Measurements from ENCODE around the gene BBS12.

Gene BBS12

DNA sequence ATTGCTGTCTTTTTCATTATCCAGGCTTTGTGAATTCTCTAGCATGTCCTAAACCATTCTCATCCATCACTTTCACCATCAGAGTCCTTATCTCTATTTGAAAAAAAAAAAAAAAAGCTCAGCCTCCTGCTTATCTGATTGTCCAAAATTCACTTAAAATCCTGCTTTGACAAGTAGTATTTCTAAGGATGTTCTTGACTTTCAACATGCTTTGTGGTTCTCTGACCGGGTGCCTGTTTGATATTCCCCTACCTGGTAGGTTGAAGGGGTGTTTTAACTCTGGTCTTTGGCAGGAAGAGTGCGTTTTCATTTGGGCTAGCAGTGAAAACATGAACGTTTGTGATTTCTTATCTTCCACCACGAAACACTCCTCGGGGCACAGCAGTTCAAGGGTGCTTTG is 17.3 kb upstream of the BBS12 start:
- no peak for DNase-seq (ENCODE audit: low read depth)

DNA sequence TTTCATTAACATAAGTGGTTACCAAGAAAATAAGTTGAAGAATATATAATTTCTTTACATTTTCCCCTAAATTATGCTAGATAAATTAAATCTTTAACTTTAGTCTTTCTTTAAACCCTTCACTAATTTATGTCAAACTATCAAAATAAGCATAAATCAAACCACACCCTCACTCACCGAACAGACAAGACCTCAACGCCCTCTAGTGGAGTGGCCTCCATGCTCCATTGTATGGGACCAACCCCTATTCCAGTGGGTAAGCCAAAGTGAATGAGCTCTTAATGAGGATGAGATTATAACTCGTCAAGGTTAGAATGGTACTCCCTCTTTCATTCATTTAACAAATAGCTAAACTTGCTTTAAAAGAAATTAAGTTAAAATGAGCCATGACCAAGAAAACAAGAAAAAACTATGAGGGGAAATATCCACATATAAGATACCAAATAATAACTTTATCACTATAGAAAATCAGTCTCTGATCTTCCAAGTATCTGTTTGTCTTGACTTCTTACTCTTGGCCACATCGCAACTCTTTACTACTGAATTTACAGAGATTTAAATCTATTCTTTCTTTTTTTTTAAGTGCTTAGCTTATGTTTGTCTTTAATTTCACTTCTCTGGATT is 15.6 kb upstream of the BBS12 start:
- DNase-seq (ENCODE audit: low read depth) = peak; percentile 72

DNA sequence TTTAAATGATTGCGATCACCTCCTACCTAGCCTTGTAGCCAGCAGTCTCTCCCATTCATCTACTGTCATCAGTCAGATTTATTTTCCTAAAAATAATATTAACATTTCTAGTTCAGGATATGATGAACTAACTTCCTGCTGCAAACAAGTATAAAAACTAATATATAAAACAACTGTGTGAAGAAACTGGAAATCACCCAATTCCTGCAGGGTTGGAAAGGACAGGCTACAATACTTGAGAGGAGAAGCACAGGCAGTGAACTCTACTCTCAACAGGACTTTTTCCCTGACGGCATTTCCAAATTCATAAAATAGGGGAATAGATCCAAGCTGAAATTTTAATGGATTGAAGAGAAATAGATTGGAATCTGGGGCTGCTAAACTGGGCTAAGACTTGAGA is 14.2 kb upstream of the BBS12 start:
- no peak for DNase-seq (ENCODE audit: low read depth)

DNA sequence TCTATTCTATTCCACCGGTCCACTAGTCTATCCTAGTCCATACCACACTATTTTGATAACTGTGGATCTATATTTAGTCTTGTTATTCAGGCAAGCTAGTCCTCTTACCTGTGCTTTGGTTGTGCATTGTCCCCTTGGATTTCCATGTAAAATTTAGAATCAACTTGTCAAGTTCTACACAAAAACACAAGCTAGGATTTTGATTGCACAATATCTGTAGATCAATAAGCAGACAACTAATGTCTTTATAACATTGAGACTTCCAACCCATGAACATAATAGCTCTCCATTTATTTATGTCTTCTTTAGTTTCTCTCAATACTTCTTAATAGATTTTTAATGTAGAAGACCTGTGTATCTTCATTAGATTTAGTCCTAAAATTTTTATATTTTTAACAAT is 10.2 kb upstream of the BBS12 start:
- DNase-seq (ENCODE audit: low read depth) = no peak

DNA sequence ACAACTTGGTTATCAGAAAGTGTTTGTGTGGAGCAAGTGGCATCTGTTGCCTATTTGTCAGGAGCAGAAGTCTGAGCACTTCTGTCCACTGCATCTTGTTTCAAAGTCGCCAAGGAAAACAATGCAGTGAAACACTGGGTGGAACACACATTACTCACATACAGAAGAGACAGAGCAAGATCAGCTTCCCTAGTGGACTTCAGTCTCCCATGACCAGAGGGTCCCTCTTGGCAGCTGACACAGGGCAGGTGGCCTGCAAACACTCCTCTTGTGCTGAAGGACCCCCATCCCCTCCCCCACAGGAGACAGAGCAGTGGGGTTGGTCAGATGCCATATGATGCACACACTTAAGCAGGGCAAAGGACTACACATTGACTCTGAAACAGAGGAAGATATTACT is 3.6 kb upstream of the BBS12 start:
- DNase-seq (ENCODE audit: low read depth) = peak; percentile 37

DNA sequence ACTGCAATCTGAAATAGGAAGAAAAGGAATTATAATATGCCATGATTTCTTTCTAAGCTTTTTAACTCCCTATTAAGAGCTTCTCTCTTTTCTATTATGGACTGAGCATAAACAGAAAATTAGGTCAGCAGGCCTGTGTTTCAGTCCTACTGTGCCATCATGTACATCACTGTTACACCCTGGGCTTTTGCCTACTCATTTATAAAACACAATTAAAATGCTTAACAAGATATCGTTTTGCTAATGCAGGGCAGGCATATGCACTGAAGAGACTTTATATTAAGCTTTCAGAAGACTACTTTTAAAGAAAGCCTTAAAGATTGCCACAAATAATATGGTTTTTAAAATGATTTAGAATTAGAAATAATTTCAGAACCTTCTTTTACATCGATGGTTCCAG is 828 bp upstream of the BBS12 start:
- no peak for DNase-seq (ENCODE audit: low read depth)

DNA sequence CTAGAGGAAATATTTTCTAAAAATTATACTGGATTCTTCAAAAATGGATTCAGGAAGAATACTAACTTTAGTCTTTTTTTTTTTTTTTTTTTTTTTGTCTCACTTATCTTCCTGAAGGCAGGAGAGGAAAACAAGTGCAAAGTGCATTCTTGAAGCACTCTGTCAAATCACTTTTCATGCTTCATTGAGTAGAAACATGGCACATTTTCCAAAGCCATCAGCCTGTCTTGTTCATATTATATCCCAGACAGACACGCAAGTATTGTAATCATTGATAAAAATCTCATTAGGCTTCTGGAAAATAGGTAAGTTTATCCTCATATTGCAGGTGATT is 1.2 kb downstream of the BBS12 start:
- DNase-seq (ENCODE audit: low read depth) = no peak

DNA sequence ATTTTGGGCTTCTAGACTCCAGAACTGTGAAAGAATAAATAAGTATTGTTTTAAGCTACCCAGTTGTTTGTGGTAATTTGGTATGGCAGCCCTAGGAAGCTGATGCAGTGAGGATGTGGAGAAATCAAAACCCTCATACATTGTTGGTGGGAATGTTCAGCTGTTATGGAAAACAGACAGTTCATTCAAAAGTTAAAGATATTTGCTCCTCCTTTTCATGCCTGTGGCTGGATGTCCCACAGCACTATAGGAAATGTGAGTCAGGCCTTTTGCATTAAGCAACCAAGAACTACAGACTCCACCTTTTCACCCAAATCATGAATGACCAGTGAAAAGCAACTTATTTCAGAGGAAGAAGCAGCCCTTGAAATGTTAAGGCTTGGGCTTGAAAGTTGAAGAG is 6.7 kb downstream of the BBS12 start:
- DNase-seq (ENCODE audit: low read depth) = no peak

DNA sequence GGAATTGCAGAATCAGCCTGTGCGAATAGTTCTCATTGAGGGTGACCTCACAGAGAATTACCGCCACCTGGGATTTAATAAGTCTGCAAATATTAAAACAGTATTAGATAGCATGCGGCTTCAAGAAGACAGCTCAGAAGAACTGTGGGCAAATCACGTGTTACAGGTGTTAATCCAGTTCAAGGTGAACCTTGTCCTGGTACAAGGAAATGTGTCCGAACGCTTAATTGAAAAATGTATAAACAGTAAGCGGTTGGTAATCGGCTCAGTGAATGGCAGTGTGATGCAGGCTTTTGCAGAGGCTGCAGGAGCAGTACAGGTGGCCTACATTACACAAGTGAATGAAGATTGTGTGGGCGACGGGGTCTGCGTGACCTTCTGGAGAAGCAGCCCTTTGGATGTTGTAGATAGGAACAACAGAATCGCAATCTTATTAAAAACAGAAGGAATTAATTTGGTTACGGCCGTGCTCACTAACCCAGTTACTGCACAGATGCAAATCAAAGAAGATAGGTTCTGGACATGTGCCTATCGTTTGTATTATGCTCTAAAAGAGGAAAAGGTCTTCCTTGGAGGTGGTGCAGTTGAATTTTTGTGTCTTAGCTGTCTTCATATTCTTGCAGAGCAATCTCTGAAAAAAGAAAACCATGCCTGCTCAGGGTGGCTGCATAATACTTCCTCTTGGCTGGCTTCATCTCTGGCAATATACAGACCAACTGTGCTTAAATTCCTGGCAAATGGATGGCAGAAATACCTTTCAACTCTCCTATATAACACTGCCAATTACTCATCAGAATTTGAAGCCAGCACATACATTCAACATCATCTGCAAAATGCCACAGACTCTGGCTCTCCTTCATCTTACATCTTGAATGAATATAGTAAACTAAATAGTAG is 10.7 kb downstream of the BBS12 start:
- DNase-seq (ENCODE audit: low read depth) = no peak

DNA sequence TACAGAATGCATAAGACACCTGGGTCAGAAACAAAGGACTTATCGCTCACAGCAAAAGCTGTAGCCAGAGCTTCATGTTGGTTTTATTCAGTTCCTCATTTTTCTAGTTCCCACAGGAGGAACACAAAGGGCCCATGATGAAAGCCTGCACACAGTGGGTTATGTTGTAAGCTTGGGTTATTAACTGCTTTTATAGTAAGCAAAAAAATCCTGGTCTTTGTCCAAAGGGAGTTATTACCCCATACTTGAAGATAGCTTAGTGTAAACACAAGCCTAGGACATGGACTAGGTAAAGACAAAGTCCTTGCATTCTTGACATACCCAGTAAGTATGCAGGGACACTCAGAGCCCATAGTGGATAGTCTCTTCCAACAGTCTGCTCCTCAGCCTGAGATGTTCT is 11.7 kb downstream of the BBS12 start:
- DNase-seq (ENCODE audit: low read depth) = no peak

DNA sequence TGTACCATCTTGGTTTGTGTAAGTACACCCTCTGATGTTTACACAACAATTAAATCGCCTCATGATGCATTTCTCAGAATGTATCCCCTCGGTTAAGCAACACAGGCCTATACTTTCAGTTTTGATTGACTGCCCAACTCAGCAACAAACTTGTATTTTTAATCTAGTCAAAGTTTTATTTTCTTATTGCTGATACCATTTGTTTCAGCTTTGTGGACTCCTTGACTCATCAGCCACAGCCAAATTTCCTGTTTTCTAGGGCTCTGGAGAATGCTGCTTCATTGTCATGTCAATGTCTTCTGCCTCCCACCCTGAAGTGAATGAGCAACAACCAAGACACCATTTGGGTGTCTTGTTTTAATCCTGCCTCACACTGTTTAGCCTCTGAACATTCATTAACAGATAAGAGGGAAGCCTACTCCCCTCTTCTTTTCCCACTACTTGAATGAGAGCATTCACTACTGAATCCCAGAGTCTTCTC is 14.0 kb downstream of the BBS12 start:
- DNase-seq (ENCODE audit: low read depth) = no peak

DNA sequence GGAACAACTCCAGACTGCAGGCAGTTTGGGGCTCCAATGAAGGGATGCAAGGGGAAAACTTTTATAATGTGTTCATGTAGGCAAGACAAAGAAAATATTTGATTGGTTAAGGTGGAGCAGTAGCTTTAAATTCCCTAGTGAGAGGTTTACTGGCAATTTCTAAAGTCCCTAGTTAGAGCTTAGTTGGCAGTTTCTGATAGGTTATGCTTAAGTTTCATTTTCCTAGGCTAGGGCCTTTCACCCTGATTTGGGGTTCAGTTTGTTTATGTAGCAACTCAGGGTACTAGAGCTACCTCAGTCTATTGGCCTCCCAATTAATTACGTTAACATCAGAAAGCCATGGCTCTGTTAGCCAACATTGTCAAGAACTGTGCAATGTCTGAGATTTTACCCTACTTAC is 14.6 kb downstream of the BBS12 start:
- no peak for DNase-seq (ENCODE audit: low read depth)

DNA sequence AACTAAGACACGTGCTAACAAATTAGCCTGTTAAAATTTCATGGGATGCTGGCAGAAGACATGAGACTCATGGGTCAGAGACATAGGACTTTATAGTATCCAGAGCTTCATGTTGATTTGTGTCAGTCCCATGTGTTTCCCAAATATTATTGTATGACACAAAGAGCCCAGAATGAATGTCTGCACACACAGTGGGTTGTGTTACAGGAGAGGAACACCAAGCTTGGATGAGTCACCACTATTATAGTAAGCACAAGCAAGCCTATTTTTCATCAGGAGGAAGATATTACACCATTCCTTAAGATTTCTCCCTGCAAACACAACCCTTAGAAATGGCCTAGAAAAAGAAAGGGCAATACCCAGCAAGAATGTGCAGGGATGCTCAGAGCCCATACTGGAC is 15.4 kb downstream of the BBS12 start:
- peak; percentile 55 for DNase-seq (ENCODE audit: low read depth)

DNA sequence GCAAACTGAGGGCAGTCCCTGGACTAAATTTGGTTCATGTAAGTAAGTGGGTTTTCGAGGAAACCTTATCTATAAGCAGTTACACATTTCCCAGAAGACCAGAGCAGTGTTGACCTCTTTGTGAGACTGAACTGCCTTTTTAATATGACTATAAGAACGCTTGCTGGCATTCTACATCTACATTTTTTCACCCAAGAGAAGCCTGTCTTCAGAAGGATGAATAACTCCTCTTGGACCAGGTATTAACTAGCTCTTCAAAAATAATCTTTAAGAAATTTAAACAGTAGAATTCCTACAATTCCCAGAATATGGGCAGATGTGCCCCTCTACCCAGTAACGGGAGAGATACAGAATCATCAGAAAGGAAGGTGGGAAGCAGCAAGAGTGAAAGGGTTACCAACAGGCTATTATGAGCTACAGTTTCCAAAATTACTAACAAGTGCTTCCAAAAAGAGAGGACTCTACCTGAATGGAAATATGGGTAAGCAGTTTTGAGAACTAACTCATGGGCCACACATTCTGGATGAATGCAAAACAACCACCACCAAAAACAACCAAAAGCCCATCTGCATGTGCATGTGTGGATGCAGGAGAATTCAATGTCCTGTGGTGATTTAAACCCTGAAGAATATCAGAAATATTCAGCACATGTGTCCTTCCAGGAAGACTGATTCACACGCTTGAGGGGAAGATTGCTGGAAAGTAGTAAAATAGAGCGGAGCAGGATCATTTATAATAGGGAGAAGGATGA is 17.4 kb downstream of the BBS12 start:
- no peak for DNase-seq (ENCODE audit: low read depth)

DNA sequence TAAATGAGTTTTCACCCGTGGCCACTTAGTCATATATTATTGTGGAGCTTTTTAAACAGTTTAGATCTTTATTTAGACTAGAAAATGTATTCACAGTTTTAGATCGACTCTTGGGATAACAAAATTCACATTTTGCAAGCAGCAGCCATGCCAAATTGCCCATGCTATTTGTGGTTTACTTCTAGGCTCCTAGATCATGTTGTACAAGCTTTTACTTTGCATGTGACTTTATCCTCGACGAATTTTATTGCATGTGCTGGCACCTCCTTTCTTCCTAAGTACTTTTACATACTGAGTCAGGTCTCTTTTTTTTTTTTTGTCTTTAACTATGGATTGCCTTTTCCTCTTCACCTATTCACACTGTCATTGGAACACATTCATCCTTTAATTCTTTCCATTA is 23.2 kb downstream of the BBS12 start:
- DNase-seq (ENCODE audit: low read depth) = no peak

DNA sequence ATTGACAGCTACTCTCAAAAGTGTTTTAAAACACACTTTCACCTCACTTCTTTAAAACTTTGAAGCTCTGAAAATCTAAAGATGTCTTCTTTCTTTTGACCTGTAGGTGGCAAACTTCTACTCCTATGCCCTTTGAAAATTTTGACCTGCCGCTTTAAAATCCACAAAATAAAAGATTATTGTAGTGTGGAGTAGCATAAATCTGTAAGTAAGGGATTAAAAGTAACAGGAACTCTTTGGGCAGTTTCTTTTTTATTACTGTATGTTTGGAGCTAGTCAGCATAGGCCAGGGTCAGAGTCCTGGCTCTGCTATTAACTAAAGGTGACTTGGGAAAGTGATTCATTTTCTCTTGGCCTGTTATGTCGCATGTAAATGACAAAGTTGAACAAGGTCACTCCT is 25.5 kb downstream of the BBS12 start:
- no peak for DNase-seq (ENCODE audit: low read depth)

DNA sequence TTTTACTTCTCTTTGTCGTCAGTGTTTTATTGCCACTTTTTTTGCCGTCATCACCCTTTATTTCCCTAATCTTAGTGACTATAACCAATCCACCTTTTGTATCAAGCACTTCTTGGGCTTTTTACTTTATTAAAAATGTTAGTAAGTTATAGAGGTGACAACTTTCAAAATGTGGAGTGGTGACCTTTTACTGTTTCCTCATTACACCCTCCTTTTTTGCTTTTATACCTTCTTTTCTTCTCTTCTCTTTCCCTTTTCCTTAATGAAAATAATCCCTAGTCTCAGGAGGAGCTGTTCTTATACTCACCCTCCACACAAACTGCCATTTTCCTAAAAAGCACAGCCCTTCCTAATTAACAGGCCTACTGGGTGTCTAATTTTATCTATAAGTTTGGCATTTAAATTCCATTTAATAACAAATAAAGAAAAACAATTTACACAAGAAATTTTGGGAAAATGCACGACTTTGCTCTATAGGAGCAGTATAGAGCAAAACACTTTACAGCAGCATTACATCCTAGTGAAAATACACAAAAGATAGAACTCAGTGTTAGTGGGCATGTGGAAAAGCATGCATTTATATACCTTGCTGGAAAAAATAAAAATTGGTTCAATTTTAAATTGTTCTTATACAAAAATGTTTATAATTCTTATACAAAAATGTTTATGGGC is 27.3 kb downstream of the BBS12 start:
- DNase-seq (ENCODE audit: low read depth) = no peak

DNA sequence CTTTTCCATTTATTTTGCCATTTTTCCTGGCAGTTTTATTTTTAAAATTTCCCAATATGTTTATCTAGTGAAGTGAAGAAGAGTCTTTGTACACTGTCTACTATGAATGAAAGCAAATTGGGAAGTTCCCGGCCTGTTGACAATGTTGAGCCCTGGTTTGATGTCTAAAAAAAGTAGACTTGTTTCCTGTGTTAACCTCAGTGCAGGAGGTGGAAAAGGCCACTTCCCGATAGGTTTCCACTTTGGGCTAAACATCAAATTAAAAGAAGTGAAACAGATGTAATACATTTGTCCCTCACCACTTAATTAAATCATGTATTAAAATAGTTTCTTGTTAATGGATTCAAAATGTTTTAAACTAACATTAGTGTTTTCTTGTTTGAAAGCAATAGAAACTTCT is 30.0 kb downstream of the BBS12 start:
- no peak for DNase-seq (ENCODE audit: low read depth)

DNA sequence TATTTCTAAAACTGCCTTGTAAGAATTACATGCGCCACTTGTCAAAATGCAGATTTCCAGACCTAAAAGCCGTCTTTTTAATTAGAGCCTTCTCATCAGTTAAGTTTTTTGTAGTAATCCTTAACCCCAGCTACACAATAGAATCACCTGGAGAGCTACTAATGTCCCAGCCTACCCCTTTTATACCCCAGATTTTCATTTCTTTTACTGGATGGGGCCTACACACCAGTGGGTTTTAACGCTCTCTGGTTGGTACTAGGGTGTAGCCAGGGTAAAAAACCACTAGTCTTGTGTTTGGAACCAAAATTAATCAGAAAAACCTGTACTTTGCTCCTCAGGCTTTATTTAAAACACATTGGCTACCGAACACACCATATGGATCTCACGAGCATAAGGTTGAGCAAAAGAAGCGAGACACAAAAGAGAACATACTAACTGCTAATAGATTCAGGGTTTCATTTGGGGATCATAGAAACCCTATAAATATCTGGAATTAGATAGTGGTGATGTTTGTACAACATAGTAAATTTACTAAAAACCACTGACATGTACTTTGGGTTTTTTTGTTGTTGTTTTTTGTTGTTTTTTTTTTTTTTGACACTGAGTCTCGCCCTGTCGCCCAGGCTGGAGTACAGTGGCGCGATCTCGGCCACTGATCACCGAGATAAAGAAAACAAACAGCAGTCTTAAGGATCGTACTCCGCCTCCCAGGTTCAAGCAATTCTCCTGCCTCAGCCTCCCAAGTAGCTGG is 30.6 kb downstream of the BBS12 start:
- DNase-seq (ENCODE audit: low read depth) = no peak

DNA sequence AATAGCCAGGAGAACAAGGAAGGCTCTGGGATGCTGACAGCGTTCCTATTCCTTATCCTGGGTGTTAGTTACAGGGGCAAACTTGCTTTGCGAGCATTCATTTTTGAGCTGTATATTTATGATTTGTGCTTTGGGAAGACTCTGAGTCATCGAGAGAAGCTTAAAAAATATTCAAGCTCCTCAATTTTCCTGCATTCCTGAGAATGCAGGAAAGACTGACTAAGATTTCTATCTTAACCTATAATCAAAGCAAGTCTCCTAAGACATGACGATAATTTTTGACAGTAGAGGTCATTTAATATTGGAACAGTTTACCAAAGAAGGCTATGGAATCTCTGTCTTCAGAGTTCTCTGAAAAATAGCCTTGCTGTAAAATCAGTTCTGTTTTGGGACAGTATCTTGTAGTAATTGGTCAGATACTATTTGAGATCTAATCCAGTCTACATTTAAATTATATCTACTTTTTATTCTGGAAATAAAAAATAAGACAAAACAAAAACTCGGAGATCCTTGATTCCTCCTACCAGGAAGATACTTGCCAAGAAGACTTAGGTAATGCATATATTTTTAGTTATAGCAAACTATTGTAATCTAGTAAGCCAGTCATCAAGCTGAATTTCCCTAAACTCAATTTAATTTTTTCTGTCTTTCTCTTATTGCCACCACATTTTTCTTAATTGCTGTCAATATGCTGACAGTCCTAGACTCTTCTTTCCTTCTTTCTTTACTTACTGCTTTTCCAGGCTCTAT is 31.7 kb downstream of the BBS12 start:
- DNase-seq (ENCODE audit: low read depth) = no peak

DNA sequence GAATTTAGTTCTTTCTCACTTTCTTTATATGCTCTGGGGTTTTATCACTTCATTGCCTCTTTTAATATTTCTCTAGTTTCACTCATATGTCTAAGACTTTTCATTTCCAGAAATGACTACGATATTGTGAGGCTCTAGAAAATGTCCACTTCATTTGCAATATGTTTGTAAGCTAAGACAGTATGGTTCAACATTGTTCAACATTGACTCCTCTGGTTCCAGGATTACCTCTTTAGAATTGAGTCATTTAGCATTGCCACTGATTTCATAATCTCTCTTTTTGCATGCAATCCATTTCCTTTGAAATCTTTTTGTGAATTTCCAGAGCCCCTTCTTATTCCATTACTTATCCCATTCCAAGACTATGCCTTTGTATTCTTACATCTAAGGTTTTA is 32.3 kb downstream of the BBS12 start:
- DNase-seq (ENCODE audit: low read depth) = peak; percentile 91
